ENCODE data around the gene MRPL18. TPM values are rescaled to one million over a fixed set of nuclear protein-coding genes. Genes with fewer than 3 reads are reported as not detected.

The MRPL18 gene
- total RNA-seq (10 to 100 TPM in 1 of 2 experiments, 1 to 10 TPM in 1; 9.8 to 10.2 TPM), total RNA-seq (12.9 to 89.2 (median 27.6) reads per million in 172 experiments)
- 46.7 TPM for polyA plus RNA-seq (2013, experiment 1 of 2)
- 36.7 TPM for polyA plus RNA-seq (2013, experiment 2 of 2)

- peak within 1 kb of the TSS; percentile 99 for H3K4me3 Mint-ChIP-seq
- CTCF ChIA-PET: interaction anchor here (1.3 to 2.0 kb wide), 4 partner anchors 17 to 99 kb away, joined by 3 to 8 read pairs (median 4); no protein-coding TSS in a partner anchor
- H3K27me3 ChIP-seq (ENCODE audit: control insufficient read depth in 1 of 2, insufficient read depth in 2 of 2, low read length in 2 of 2): no peaks in the 10 kb centered on the region
- H3K4me1 Mint-ChIP-seq (ENCODE audit: low read depth): peaks cover 70% of the 10 kb centered on the region
- H3K27ac Mint-ChIP-seq: peak within 1 kb of the TSS; percentile 95
- no peaks in the 10 kb centered on the region for H3K9me3 Mint-ChIP-seq
- DNase-seq: peak; percentile 67 to 96 (median 84)
- peak within 1 kb of the TSS; percentile 88 to 97 for H3K27ac ChIP-seq (ENCODE audit: low read depth in 1 of 2, low read length in 2 of 2)
- H3K36me3 Mint-ChIP-seq (ENCODE audit: low read depth): peaks cover 94% of the 10 kb centered on the region
- H3K36me3 ChIP-seq (ENCODE audit: insufficient read depth, low read length): peaks cover 55% of the 10 kb centered on the region
- H3K4me1 ChIP-seq (ENCODE audit: insufficient read depth, low read length): peaks cover 37% of the 10 kb centered on the region
- H3K27me3 Mint-ChIP-seq: no peaks in the 10 kb centered on the region
- H3K4me3 ChIP-seq (ENCODE audit: low read length): peak within 1 kb of the TSS; percentile 84
- no peak for TF ChIP-seq CTCF (IDR thresholded peaks at IDR 0.05)
- POLR2A ChIA-PET: interaction anchor here (0.6 to 5.5 kb wide), 27 partner anchors 8 to 672 kb away, joined by 3 to 176 read pairs (median 5); partner anchors contain the start of genes ACAT2, IGF2R, SOD2 and WTAP
- intact Hi-C loops (cut with DNase I, micrococcal nuclease): loop anchor here (1.0 to 5.0 kb wide), 3 partner anchors 28 to 97 kb away; partner anchors contain the start of genes ACAT2 (in 1 of the 2) and SOD2 (in 1 of the 2)
- ATAC-seq (ENCODE audit: poor library complexity): peak; percentile 73
- no peaks in the 10 kb centered on the region for H3K9me3 ChIP-seq (ENCODE audit: control insufficient read depth in 1 of 2, insufficient read depth in 1 of 2, low read length in 2 of 2)
These were observed at the start of gene MRPL18 for GRCh38 chr6:159790149-159790955. MRPL18 (plus strand) TSS chr6:159790467; CDS start chr6:159790588, 121 bp downstream.

- Mint-ChIP-seq H3K27me3 (no peaks in the 10 kb centered on the region), H3K4me3 (no peak overlapping the region), H3K9me3 (no peaks in the 10 kb centered on the region), H3K36me3 (ENCODE audit: low read depth) (peaks cover 91% of the 10 kb centered on the region), H3K27ac (peak overlapping the region; percentile 51), H3K4me1 (ENCODE audit: low read depth) (peaks cover 58% of the 10 kb centered on the region)
- ChIA-PET POLR2A (interaction anchor here (1.3 kb wide), 1 partner anchor 13 kb away, joined by 3 read pairs; no protein-coding TSS in a partner anchor), CTCF (interaction anchor here (0.6 kb wide), 1 partner anchor 11 kb away, joined by 3 read pairs; no protein-coding TSS in a partner anchor)
- Histone ChIP-seq H3K9me3 (ENCODE audit: control insufficient read depth in 1 of 2, insufficient read depth in 1 of 2, low read length in 2 of 2) (no peaks in the 10 kb centered on the region), H3K4me1 (ENCODE audit: insufficient read depth, low read length) (no peaks in the 10 kb centered on the region), H3K27me3 (ENCODE audit: control insufficient read depth in 1 of 2, insufficient read depth in 2 of 2, low read length in 2 of 2) (no peaks in the 10 kb centered on the region), H3K27ac (ENCODE audit: low read depth in 1 of 2, low read length in 2 of 2) (no peak overlapping the region), H3K36me3 (ENCODE audit: insufficient read depth, low read length) (peaks cover 97% of the 10 kb centered on the region), H3K4me3 (ENCODE audit: low read length) (no peak overlapping the region)
- DNase-seq: no peak
- ATAC-seq (ENCODE audit: poor library complexity): no peak
- TF ChIP-seq CTCF (IDR thresholded peaks at IDR 0.05): no peak
- intact Hi-C loops (cut with DNase I, micrococcal nuclease): no loop called here
These were observed 48.1 kb upstream of the MRPL18 start for GRCh38 chr6:159742165-159742564.

- no peak for DNase-seq
- no peaks in the 10 kb centered on the region for H3K4me1 ChIP-seq (ENCODE audit: insufficient read depth, low read length)
- H3K27me3 ChIP-seq (ENCODE audit: control insufficient read depth in 1 of 2, insufficient read depth in 2 of 2, low read length in 2 of 2): no peaks in the 10 kb centered on the region
- H3K27ac ChIP-seq (ENCODE audit: low read depth in 1 of 2, low read length in 2 of 2): no peak overlapping the region
- no peak overlapping the region for H3K4me3 ChIP-seq (ENCODE audit: low read length)
- Mint-ChIP-seq H3K27me3 (no peaks in the 10 kb centered on the region), H3K9me3 (no peaks in the 10 kb centered on the region), H3K4me3 (no peak overlapping the region), H3K4me1 (ENCODE audit: low read depth) (peaks cover 43% of the 10 kb centered on the region), H3K27ac (peak overlapping the region; percentile 61), H3K36me3 (ENCODE audit: low read depth) (peaks cover 95% of the 10 kb centered on the region)
- no peaks in the 10 kb centered on the region for H3K9me3 ChIP-seq (ENCODE audit: control insufficient read depth in 1 of 2, insufficient read depth in 1 of 2, low read length in 2 of 2)
- no peak for ATAC-seq (ENCODE audit: poor library complexity)
- CTCF ChIA-PET: no interaction called here
- TF ChIP-seq CTCF (IDR thresholded peaks at IDR 0.05): no peak
- H3K36me3 ChIP-seq (ENCODE audit: insufficient read depth, low read length): peaks cover 96% of the 10 kb centered on the region
- intact Hi-C loops (cut with DNase I, micrococcal nuclease): loop anchor here in 1 of 2 experiments (2.0 kb wide), 1 partner anchor 16 kb away; no protein-coding TSS in a partner anchor
- POLR2A ChIA-PET: interaction anchor here (1.8 kb wide), 1 partner anchor 16 kb away, joined by 7 read pairs; the partner anchor contains the start of gene ACAT2
These were observed 45.2 kb upstream of the MRPL18 start for GRCh38 chr6:159745081-159745480.

Measured in CD4-positive, alpha-beta T cell (primary cell).